HUDEP-2 (cell line): ENCODE measurements around the gene CLDN22.
"Not testable (repeated sequence)": the region's sequence is repeated elsewhere in the genome, so short reads cannot be mapped to it uniquely, and the experiment has no call there.

ENCODE experiments used
- DNase-seq, 76 experiments: peaks; one replicate each; lab custom pipeline; 2025; ENCODE audit not compliant: unreplicated experiment in 76 of 76; lab: John Stamatoyannopoulos, UW

CLDN22 gene

DNA sequence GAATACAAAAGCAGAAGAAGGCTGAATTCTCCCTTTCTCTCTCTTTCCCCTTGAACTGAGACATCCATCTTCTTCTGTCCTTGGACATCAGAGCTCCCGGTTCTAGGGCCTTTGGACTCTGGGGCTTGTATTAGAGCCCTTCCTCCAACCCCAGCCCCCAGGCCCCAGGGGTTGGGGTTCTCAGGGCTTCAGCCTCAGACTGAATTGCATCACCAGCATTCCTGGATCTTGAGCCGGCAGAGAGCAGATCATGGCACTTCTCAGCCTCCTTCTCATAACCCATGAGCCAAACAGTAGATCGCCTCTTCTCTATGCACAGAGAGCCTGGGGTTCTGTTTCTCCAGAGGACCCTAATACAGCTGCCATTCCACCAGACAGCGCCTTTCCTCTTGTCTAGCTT, 27.5 kb upstream of the CLDN22 start:
- DNase-seq = no peak

- no peak for DNase-seq
Measured at GRCh38 chr4:183347146-183347545, 27.1 kb upstream of the CLDN22 start.

- no peak for DNase-seq
Measured at GRCh38 chr4:183345261-183345660, 25.2 kb upstream of the CLDN22 start.

DNA sequence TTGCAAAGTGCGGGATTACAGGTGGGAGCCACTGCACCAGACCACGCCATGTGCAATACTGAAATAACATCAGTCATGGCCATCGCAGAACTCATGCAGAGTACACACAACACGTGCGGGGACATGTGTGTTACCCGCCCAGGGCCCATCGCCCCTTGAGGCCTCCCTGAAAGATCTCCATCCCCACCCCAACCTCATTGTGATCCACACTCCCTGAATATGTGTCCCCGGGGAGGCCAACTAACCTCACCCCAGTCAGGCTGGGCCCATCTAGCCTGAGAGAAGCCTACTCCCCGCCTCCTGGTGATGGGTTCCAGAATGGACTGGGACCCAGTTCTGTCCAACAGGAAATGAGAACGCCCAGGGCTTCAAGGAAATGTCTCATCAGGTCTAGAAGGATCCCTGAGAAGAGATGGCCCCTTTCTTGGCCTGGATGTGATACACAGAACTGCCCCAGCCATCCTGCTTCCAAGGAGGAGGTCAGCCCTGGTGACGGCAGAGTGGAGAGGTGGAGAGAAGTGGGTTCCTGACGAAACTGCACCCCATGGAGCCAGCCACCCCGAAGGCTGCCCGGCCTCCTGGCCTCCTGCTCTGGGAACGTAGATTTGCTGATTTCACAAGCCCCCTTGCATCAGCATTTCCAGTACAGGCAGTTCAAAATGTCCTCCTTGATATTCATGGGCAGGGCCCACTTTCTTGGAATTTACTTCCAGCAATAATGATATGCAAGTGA, 24.6 kb upstream of the CLDN22 start:
- DNase-seq = no peak

DNA sequence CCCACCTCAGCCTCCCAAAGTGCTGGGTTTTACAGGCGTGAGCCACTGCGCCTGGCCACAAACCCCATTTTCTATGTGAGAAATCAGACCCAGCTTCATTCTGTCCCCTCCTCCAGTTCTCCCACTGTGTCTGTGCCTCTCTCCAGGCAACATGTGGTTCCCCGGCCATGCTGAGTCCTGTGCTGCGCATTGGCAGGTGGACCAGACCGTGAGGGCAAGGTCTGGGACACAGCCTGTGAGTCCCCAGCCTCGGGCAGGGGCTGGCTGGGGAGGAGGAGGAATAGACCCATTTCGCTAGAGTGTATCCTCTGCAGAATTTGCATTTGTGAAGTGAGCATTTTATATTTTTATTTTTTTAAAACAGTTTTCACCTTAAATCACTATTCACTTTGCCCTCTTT, 23.7 kb upstream of the CLDN22 start:
- DNase-seq = no peak

- peak in 3 of 76 experiments; percentile 5 to 11 (median 9) for DNase-seq
Measured at GRCh38 chr4:183342541-183343533, 22.8 kb upstream of the CLDN22 start.

- no peak for DNase-seq
Measured at GRCh38 chr4:183337833-183338232, 17.8 kb upstream of the CLDN22 start.

GRCh38 chr4:183337349-183337748, 17.3 kb upstream of the CLDN22 start:
- no peak for DNase-seq

DNA sequence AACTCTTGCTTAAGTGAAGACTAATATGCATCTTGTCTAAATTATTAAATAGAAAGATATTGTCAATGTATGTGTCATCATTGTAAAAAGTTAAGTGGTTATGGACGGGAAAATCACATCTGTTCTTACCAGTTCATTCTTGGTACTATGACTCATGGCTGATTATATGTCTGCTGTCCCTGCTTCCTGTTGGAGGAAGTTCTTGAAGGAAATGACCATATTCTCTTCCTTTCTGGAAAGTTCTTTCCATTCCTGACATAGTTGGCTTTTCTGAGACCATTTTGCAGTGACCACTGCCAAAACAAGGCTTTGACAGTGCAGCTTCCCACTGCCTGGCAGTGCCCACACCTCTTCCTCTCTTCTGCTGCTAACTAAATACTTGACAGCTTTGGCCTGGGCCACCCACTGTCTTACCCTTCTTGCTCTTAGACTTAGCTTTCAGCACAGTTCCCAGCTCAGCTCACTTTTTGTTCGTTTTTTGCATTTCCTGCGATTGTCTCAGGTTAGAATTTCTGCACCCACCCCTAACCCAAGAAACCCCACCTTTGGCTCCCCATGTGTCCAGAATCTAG, 15.4 kb upstream of the CLDN22 start:
- peak in 1 of 76 experiments; percentile 6 for DNase-seq

DNA sequence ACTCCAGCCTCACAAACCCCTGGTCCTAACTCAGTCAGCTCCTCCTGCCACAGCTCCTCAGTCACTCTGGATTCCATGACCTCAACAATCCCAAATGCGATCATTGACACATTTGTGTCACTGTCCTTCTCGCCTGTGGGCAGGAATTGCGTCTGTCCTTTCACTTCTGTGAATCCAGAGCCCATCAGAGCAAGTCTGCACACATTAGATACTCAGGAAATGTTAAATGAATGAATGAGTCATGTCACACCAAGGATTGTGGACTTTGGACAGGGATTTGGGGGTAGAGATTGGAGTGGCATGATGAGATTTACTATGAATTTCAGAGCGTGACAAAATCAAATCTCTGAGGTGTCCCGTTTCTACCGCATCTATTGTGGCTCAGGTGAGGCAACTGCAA, 13.9 kb upstream of the CLDN22 start:
- no peak for DNase-seq

DNA sequence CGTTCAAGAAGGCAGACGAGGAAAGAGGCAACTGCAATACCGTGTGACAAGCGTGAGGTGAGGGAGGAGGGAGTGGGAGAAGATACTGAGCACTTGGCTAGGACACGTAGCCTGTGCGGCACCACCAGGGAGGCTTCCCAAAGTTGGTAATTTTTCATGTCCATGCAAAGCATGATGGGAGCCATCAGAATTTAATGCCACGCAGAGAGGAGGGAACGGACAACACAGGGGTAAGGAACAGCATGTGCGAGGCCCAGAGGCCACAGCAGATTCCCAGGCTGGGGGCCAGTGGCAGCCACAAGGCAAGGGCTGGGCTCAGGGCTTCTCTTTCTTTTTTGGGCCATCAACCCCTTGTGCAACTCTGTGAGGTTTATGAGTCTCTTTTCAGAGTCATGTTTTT, 13.1 kb upstream of the CLDN22 start:
- DNase-seq = no peak

GRCh38 chr4:183332447-183332846, 12.4 kb upstream of the CLDN22 start:
- no peak for DNase-seq

- DNase-seq = no peak
Measured at GRCh38 chr4:183330841-183331240, 10.8 kb upstream of the CLDN22 start.

DNA sequence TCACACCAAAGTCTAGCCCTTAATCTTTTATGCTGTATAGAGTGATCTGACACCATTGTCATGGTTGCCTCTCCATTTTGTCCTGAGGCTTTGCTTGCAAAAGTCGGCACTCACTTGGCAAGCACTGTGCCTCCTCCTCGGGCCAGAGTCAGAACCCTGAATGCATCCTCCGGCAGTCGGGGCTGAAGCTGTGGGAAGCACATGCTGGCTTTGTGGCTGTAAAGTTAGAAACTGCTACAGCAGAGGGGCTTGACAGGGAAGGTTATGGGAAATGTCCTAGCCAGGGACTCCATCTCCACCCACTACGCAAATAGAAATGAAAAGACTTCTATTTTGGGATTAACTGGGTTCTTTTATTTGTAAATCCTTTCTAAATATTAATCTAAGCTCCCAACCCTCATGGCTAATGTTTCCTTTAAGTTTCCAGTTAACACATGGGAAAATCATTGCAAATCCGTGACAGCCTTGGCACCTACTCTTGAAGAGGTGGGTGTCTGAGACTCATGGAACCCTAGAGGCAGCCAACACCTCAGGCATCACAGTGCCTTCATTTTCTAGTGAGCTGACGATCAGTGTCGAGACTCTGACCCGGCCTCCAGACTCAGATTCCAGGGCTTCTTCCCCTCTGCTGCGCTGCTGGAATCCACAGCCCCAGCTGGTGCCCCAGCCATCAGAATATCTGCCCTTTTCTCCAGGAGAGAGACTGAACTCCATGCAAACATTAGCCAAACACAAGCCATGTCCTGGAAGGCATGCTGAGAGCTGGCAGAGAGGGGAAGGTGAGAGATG, 10.1 kb upstream of the CLDN22 start:
- DNase-seq = no peak

GRCh38 chr4:183329244-183329643, 9.2 kb upstream of the CLDN22 start:
- DNase-seq = no peak

GRCh38 chr4:183328832-183329231, 8.8 kb upstream of the CLDN22 start:
- no peak for DNase-seq

GRCh38 chr4:183327827-183328226, 7.8 kb upstream of the CLDN22 start:
- DNase-seq = no peak

DNA sequence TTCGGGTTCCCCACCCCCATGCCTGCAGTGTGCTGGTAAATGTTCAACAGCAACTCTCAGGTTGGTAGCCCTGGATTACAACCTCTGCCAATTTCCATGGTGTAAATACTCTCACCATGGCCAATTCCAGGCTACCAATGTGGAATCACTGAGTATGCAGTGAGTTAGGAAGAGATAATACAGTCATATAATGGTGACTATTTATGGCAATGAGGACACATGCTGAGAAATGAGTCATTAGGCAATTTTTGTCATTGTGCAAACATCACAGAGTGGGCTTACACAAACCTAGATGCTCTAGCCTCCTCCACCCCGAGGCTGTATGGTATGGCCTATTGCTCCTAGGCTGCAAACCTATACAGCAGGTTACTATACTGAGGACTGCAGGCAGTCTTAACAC, 6.8 kb upstream of the CLDN22 start:
- DNase-seq = no peak

DNA sequence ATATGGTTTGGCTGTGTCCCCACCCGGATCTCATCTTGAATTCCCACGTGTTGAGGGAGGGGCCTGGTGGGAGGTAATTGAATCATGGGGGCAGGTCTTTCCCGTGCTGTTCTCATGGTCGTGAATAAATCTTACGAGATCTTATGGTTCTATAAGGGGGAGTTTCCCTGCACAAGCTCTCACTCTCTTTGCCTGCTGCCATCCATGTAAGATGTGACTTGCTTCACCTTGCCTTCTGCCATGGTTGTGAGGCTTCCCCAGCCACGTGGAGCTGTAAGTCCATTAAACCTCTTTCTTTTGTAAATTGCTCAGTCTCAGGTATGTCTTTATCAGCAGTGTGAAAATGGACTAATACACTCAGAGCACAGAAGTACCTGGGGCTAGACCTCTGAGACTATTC, 6.3 kb upstream of the CLDN22 start:
- not testable (repeated sequence) for DNase-seq

- DNase-seq = no peak
Measured at GRCh38 chr4:183324619-183325018, 4.5 kb upstream of the CLDN22 start.

- DNase-seq = not testable (repeated sequence)
Measured at GRCh38 chr4:183324056-183324455, 4.0 kb upstream of the CLDN22 start.
